Sigmoid colon (tissue), 7 donors: Measurements from ENCODE around the gene GMPPA. TPM values are rescaled to one million over a fixed set of nuclear protein-coding genes. Genes with fewer than 3 reads are reported as not detected.

Experiments used
- DNase-seq: peaks from one replicate; pipeline ENCODE4 v3.0.0-alpha.2; 2019
- H3K27ac ChIP-seq, 4 donors: fragments of 200-600 bp; sonication (generic); one replicate each; pipeline ENCODE4 v1.5.1; 2016 to 2019; ENCODE audit warnings: mild to moderate bottlenecking in 1 of 4
- H3K27me3 ChIP-seq, 3 donors: fragments of 200-600 bp; sonication (generic); one replicate each; pipeline ENCODE4 v1.5.1; 2019; ENCODE audit warnings: mild to moderate bottlenecking in 1 of 3
- H3K36me3 ChIP-seq, 4 donors: fragments of 200-600 bp; sonication (generic); one replicate each; pipeline ENCODE4 v1.5.1; 2016 to 2019
- H3K4me1 ChIP-seq, 4 donors: fragments of 200-600 bp; sonication (generic); one replicate each; pipeline ENCODE4 v1.5.1; 2017 to 2019
- H3K4me3 ChIP-seq, 4 donors: fragments of 200-600 bp; sonication (generic); one replicate each; pipeline ENCODE4 v1.5.1; 2017 to 2019; ENCODE audit warnings: mild to moderate bottlenecking in 2 of 4, moderate library complexity in 1 of 4
- H3K9me3 ChIP-seq, 4 donors: fragments of 200-600 bp in 3 of 4; sonication (generic) in 3 of 4; one replicate each; pipeline versions ENCODE4 v1.5.1 to v1.6.1; 2013 to 2019
- CTCF ChIP-seq, 4 experiments: fragments of 450-650 bp in 3 of 4; fragments of 200-600 bp in 1 of 4; IDR thresholded peaks; one replicate each; pipeline ENCODE4 v1.5.1; 2016 to 2019; ENCODE audit warnings: antibody characterized with exemption in 4 of 4, mild to moderate bottlenecking in 3 of 4, moderate library complexity in 2 of 4
- EP300 ChIP-seq, 4 donors: sonication (generic); formaldehyde crosslinking; IDR thresholded peaks; one replicate each; pipeline ENCODE4 v1.6.1; 2017; ENCODE audit warnings: antibody characterized with exemption in 4 of 4
- POLR2A ChIP-seq, 2 donors: fragments of 450-650 bp; IDR thresholded peaks; one replicate each; pipeline ENCODE4 v1.6.1; 2016; ENCODE audit warnings: antibody characterized with exemption in 2 of 2, mild to moderate bottlenecking in 2 of 2, moderate library complexity in 2 of 2
- POLR2AphosphoS5 ChIP-seq, 4 donors: sonication (generic); formaldehyde crosslinking; IDR thresholded peaks; one replicate each; pipeline ENCODE4 v1.6.1; 2017; ENCODE audit warnings: antibody characterized with exemption in 4 of 4
- WGBS, 2 donors: extraction: QIAGEN DNeasy Blood & Tissue Kit; methylation state at CpG; one replicate each; pipeline ENCODE4 v1.1.7; 2013; 5-methylcytosine and 5-hydroxymethylcytosine counted together
- intact Hi-C: fragments of 100-400 bp; cut with DNase I; formaldehyde crosslinking; loops from one replicate; pipeline ENCODE4 v1.15.1; 2023
- polyA plus RNA-seq, 3 donors: library from polyadenylated mRNA; stranded (reverse); fragments of 200-250 nt; gene quantifications; one replicate each; pipeline ENCODE4 v1.2.3, GENCODE V29; 2013
- total RNA-seq, 4 donors: library from RNA; depleted of rRNA; stranded (reverse); fragments of >200 nt; gene quantifications; one replicate each; pipeline ENCODE4 v1.1.0, GENCODE V29; 2016
- donor health status: healthy with polysubstance abuse.
- donor health status: Bipolar disorder and iron deficiency.
- donor health status: healthy.

Gene GMPPA
- total and polyA plus RNA-seq, 7 donors, result 13.9 to 52.8 (median 24.7) TPM

DNA sequence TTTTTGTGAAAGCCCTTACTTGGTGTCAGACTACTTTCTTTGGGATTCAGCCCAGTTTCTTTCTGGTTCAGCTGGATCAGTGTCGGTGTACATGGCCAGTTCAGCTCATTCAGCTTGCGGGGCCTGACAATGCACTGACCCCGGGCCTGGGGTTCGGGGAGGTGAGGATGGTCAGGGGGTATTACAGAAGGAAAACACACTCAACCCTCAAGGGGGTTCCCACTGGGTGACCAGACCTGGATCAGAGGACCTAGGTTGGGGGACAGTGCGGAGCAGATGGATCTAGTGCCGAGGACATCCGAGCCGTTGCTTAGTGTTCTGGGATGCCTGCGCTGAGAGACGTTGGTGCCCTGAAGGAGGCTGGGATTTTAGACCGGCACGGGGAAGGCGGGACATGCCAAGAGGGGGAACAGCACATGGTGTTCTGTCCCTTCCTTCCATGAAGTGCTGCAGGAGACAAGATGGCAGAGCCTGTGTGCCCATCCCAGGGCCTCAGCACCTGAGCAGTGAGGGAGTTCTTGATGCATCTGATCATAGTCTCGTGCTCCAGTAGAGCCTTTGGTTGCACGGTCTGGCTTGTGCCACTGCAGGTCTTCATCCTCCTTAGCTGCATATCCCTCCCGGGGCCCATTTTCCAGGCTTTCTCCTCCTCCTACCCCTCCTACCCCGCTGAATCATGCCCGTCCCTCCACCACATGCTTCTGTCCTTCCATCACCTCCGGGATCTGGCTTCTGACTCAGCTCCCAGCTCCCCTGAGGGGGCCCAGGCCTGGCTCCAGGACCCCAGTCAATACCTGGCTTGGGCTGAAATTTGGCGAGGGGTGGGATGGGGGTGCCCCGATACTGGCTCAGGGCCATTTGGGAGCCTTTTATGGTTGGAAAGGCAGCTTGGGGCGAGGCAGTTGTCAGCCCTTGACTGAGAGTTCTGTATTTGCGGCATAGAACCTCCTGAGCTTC lies 46.1 kb upstream of the GMPPA start:
- peak overlapping the region; percentile 96 to 99 (median 99) for H3K27ac ChIP-seq
- H3K4me1 ChIP-seq, result peaks cover 0 to 99% (median 84%) of the 10 kb centered on the region in 4 donors
- DNase-seq, result peak; percentile 95
- peaks cover 0 to 41% (median 6%) of the 10 kb centered on the region in 4 donors for H3K36me3 ChIP-seq
- 76 to 77% methylated on average over 23 of the region's 23 CpGs for WGBS, 2 donors
- intact Hi-C loops, result loop anchor here (2.0 to 5.0 kb wide), 2 partner anchors 44 to 45 kb away; a partner anchor contains a TSS
- H3K27me3 ChIP-seq, result peaks cover 0 to 11% (median 0%) of the 10 kb centered on the region in 3 donors
- no peaks in the 10 kb centered on the region for H3K9me3 ChIP-seq
- TF ChIP-seq EP300 (IDR thresholded peaks at IDR 0.05) (peak; percentile 88 to 100 (median 97)), POLR2AphosphoS5 (IDR thresholded peaks at IDR 0.05) (peak; percentile 76 to 91 (median 80)), CTCF (IDR thresholded peaks at IDR 0.05) (no peak), POLR2A (IDR thresholded peaks at IDR 0.05) (peak in 1 of 2 donors; percentile 58)
- peak overlapping the region in 3 of 4 donors; percentile 47 to 52 (median 50) for H3K4me3 ChIP-seq

DNA sequence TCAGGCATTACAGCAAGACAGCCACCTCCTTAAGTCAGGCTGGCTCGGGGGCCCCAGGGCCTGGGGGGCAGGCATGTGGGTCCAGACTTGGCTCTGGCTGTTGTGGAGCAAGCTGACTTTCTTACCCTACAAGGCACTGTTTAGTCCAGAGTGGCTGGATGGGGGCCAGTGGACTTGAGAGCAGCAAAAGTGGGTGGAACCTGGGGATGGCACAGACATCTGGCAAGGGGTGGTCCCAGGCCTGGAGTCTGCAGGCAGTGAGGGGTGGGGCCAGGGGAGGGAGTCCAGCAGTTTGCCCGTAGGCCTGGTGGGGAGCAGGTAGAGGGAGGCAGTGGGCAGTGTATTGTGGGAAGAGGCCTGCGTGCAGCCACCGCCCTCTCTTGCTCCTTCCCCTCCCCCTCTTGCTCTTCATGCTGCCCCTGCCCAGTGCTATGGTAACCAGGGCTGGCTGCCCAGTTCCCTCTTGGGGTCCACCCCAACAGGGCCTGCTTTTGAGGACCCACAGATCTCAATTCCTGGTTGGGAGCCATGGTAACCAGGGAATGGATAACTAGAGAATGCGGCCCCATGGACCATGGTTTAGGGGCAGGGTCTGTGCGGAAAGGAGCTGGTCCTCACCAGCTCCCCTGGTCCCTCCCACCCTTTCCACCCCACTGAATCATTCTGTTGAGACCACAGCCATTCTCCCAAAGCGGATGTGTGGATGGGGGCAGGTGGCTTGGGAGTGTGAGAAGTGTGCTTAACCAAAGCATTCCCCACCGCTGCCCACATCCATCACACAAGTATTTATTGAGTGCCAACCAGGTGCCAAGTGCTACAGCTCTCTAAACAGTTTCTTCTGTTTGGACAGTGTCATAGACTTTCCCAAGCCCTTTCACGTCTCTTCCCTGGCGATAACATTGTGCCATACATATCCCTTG lies 44.8 kb upstream of the GMPPA start:
- H3K4me3 ChIP-seq, result peak overlapping the region in 3 of 4 donors; percentile 2 to 26 (median 19)
- intact Hi-C loops, result loop anchor here (2.0 to 5.0 kb wide), 2 partner anchors 43 to 47 kb away; a partner anchor contains a TSS
- WGBS, 2 donors, result 81 to 83% methylated on average over 10 of the region's 10 CpGs
- H3K4me1 ChIP-seq, result peaks cover 0 to 99% (median 85%) of the 10 kb centered on the region in 4 donors
- peaks cover 0 to 2% (median 0%) of the 10 kb centered on the region in 3 donors for H3K27me3 ChIP-seq
- H3K9me3 ChIP-seq, result no peaks in the 10 kb centered on the region
- H3K36me3 ChIP-seq, result peaks cover 0 to 42% (median 6%) of the 10 kb centered on the region in 4 donors
- TF ChIP-seq EP300 (IDR thresholded peaks at IDR 0.05) (peak; percentile 63 to 88 (median 78)), POLR2AphosphoS5 (IDR thresholded peaks at IDR 0.05) (peak; percentile 69 to 80 (median 70)), CTCF (IDR thresholded peaks at IDR 0.05) (no peak), POLR2A (IDR thresholded peaks at IDR 0.05) (no peak)
- peak; percentile 100 for DNase-seq
- peak overlapping the region; percentile 96 to 99 (median 99) for H3K27ac ChIP-seq

GRCh38 chr2:219455581-219455980 lies 43.1 kb upstream of the GMPPA start:
- Histone ChIP-seq H3K4me1 (peaks cover 0 to 99% (median 86%) of the 10 kb centered on the region in 4 donors), H3K4me3 (no peak overlapping the region), H3K27ac (peak overlapping the region; percentile 96 to 99 (median 99)), H3K9me3 (no peaks in the 10 kb centered on the region), H3K36me3 (peaks cover 0 to 33% (median 6%) of the 10 kb centered on the region in 4 donors), H3K27me3 (no peaks in the 10 kb centered on the region)
- intact Hi-C loops, result no loop called here
- WGBS, 2 donors, result 71 to 90% methylated on average over 6 of the region's 6 CpGs
- no peak for TF ChIP-seq EP300 (IDR thresholded peaks at IDR 0.05)
- TF ChIP-seq CTCF (IDR thresholded peaks at IDR 0.05), result no peak
- TF ChIP-seq POLR2A (IDR thresholded peaks at IDR 0.05), result no peak
- TF ChIP-seq POLR2AphosphoS5 (IDR thresholded peaks at IDR 0.05), result no peak
- no peak for DNase-seq

DNA sequence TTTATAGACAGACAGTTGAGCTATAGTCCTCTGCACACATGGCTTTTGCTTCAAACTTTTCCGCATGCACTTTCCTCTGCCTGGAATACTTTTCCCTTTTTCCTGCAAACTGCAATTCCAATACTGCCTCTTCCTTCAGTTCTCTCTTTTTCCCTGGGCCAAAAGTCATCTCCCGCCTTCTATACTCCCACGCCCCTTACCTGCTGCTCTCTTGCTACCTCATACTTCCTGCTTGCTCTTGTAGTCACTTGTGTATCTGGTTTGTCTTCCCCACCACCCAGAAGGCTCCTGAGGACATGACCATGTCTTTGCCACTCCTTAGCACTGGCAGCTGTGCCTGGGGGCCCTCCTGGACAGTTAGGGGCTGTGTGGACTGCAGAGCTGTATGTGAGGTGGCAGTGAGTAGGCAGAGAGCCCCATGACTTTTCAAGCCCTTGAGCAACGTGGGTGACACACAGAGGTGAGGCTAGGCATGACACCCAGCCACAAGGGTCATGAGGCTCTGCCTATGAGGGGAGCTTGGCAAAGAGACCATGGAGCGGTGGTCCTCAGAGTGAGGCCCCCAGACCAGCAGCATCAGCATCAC lies 40.8 kb upstream of the GMPPA start:
- Histone ChIP-seq H3K27ac (peak overlapping the region; percentile 96 to 99 (median 99)), H3K27me3 (no peaks in the 10 kb centered on the region), H3K4me1 (peaks cover 0 to 98% (median 86%) of the 10 kb centered on the region in 4 donors), H3K9me3 (no peaks in the 10 kb centered on the region), H3K4me3 (no peak overlapping the region), H3K36me3 (peaks cover 0 to 43% (median 9%) of the 10 kb centered on the region in 4 donors)
- intact Hi-C loops, result no loop called here
- WGBS, 2 donors, result 38 to 62% methylated on average over 5 of the region's 5 CpGs
- DNase-seq, result no peak
- TF ChIP-seq EP300 (IDR thresholded peaks at IDR 0.05) (no peak), POLR2AphosphoS5 (IDR thresholded peaks at IDR 0.05) (peak in 2 of 4 donors; percentile 11 to 13), CTCF (IDR thresholded peaks at IDR 0.05) (no peak)
